Neural cell (in vitro differentiated cells): Measurements from ENCODE around the gene NFATC3.

Source experiments
- CTCF ChIP-seq: fragments of 450-650 bp; IDR thresholded peaks from 2 replicates; pipeline ENCODE4 v1.5.1; 2014; ENCODE audit warnings: antibody characterized with exemption, mild to moderate bottlenecking, moderate library complexity; ENCODE audit not compliant: poor library complexity, severe bottlenecking
- EP300 ChIP-seq: fragments of 450-650 bp; conservative IDR thresholded peaks from 2 replicates; pipeline ENCODE4 v1.6.1; 2014; ENCODE audit warnings: antibody characterized with exemption, mild to moderate bottlenecking, moderate library complexity; ENCODE audit not compliant: poor library complexity, severe bottlenecking
- EZH2 ChIP-seq: fragments of 200-600, 300-800 bp; shearing (Covaris generic), sonication (generic); IDR thresholded peaks from 2 replicates; pipeline ENCODE4 v1.6.1; 2014; ENCODE audit warnings: antibody characterized with exemption, low read length, borderline replicate concordance, mild to moderate bottlenecking; ENCODE audit not compliant: insufficient read depth, poor library complexity, severe bottlenecking
- MXI1 ChIP-seq: fragments of 450-650 bp; conservative IDR thresholded peaks from 2 replicates; pipeline ENCODE4 v1.6.1; 2014; ENCODE audit warnings: antibody characterized with exemption, mild to moderate bottlenecking; ENCODE audit not compliant: poor library complexity, severe bottlenecking
- POLR2AphosphoS5 ChIP-seq: IDR thresholded peaks from 2 replicates; pipeline ENCODE4 v1.6.1; 2012
- RAD21 ChIP-seq: fragments of 450-650 bp; conservative IDR thresholded peaks from 2 replicates; pipeline ENCODE4 v1.6.1; 2014; ENCODE audit warnings: antibody characterized with exemption, mild to moderate bottlenecking, moderate library complexity
- REST ChIP-seq: IDR thresholded peaks from 2 replicates; pipeline ENCODE4 v1.6.1; 2012; ENCODE audit warnings: borderline replicate concordance
- SMC3 ChIP-seq: fragments of 450-650 bp; conservative IDR thresholded peaks from 2 replicates; pipeline ENCODE4 v1.6.1; 2014; ENCODE audit warnings: antibody characterized with exemption, mild to moderate bottlenecking, moderate library complexity; ENCODE audit not compliant: poor library complexity
- TAF1 ChIP-seq: IDR thresholded peaks from 2 replicates; pipeline ENCODE4 v1.6.1; 2012; ENCODE audit warnings: low read depth

- TF ChIP-seq EZH2 = no peak
- no peak for TF ChIP-seq CTCF
- no peak for TF ChIP-seq POLR2AphosphoS5
- no peak for TF ChIP-seq MXI1
- no peak for TF ChIP-seq EP300
- TF ChIP-seq REST = no peak
- no peak for TF ChIP-seq RAD21
- no peak for TF ChIP-seq SMC3
- no peak for TF ChIP-seq TAF1
Observed at GRCh38 chr16:68079626-68080344, 5.4 kb upstream of the NFATC3 start.
